Heart left ventricle (tissue), 16 donors: ENCODE results near the gene ZKSCAN7. TPM values are rescaled to one million over a fixed set of nuclear protein-coding genes. Genes with fewer than 3 reads are reported as not detected.
"Not testable (repeated sequence)": the region's sequence is repeated elsewhere in the genome, so short reads cannot be mapped to it uniquely, and the experiment has no call there.

ENCODE experiments used
- ATAC-seq, 4 donors: fragments of 200-7000 bp; cut with Tn5 transposase; one replicate each; pipeline ENCODE4 v1.9.1; 2020 to 2022; ENCODE audit warnings: moderate library complexity in 4 of 4, mild to moderate bottlenecking in 3 of 4, moderate number of reproducible peaks in 1 of 4
- DNase-seq, 5 donors: peaks; one replicate each; pipeline ENCODE4 v3.0.0-alpha.2; 2020
- H3K27ac ChIP-seq, 12 donors: fragments of 200-600 bp; sonication (generic) in 4 of 12; one replicate each; pipeline versions ENCODE4 v1.5.0 to v1.8.0; 2016 to 2022; ENCODE audit warnings: mild to moderate bottlenecking in 2 of 12
- H3K27me3 ChIP-seq, 9 donors: fragments of 200-600 bp; sonication (generic) in 2 of 9; one replicate each; pipeline versions ENCODE4 v1.5.1 to v1.8.0; 2016 to 2022; ENCODE audit warnings: mild to moderate bottlenecking in 3 of 9
- H3K36me3 ChIP-seq, 9 donors: fragments of 200-600 bp; sonication (generic) in 2 of 9; one replicate each; pipeline versions ENCODE4 v1.5.0 to v1.8.0; 2018 to 2022; ENCODE audit warnings: mild to moderate bottlenecking in 2 of 9
- H3K4me1 ChIP-seq, 12 donors: fragments of 200-600 bp; sonication (generic) in 4 of 12; one replicate each; pipeline versions ENCODE4 v1.5.0 to v1.8.0; 2016 to 2022; ENCODE audit warnings: mild to moderate bottlenecking in 3 of 12
- H3K4me3 ChIP-seq, 12 donors: fragments of 200-600 bp; sonication (generic) in 4 of 12; one replicate each; pipeline versions ENCODE4 v1.5.0 to v1.8.0; 2017 to 2022; ENCODE audit warnings: mild to moderate bottlenecking in 9 of 12, moderate library complexity in 4 of 12
- H3K9me3 ChIP-seq, 12 donors: fragments of 200-600 bp; sonication (generic) in 4 of 12; one replicate each; pipeline versions ENCODE4 v1.5.0 to v1.8.0; 2016 to 2022; ENCODE audit warnings: mild to moderate bottlenecking in 1 of 12
- POLR2A ChIP-seq, 2 donors: fragments of 450-650 bp; IDR thresholded peaks; one replicate each; pipeline ENCODE4 v1.6.1; 2017; ENCODE audit warnings: antibody characterized with exemption in 2 of 2, mild to moderate bottlenecking in 2 of 2, moderate library complexity in 2 of 2
- WGBS, 4 donors: extraction: QIAGEN DNeasy Blood & Tissue Kit in 2 of 4; methylation state at CpG; one replicate each; pipeline versions ENCODE4 v1.1.5 to v1.1.7; 2013 to 2018; 5-methylcytosine and 5-hydroxymethylcytosine counted together
- intact Hi-C, 10 donors: fragments of 100-400 bp; cut with DNase I; formaldehyde crosslinking; loops; one replicate each; pipeline versions ENCODE4 v1.11.1 to v1.14.2; 2022
- polyA plus RNA-seq, 2 donors: library from polyadenylated mRNA; stranded (reverse); fragments of 200-250 nt; gene quantifications; one replicate each; pipeline ENCODE4 v1.2.3, GENCODE V29; 2013
- total RNA-seq, 9 donors: library from RNA; depleted of rRNA in 2 of 9; stranded (reverse); fragments of >200 nt in 2 of 9; fragmentation: NEBNext Ultra II Directional in 3 of 9; extraction: Animal tissue kit (Norgen Biotek cat#: 25700) in 3 of 9; gene quantifications; one replicate each; pipeline versions ENCODE4 v1.1.0 to v1.2.4, GENCODE V29; 2016 to 2023
- TF ChIP-seq, protein P1 (sequence below), 12 donors: fragments of 200-600 bp; sonication (generic) in 4 of 12; IDR thresholded peaks; one replicate each; pipeline versions ENCODE4 v1.5.0 to v1.8.0; 2018 to 2022; ENCODE audit warnings: antibody characterized with exemption in 12 of 12, mild to moderate bottlenecking in 5 of 12
- donor health status: ischemic (EF 13 %, LVEDD 7.1; RV severe dilation, severe dysfunction).
- donor health status: healthy with polysubstance abuse.
- donor health status: DM: no; HTN: yes; CAD: no.
- donor health status: DM: no; HTN: no; CAD: no.
- donor health status: ischemic (EF 25% LVEDD 6.9; RV normal size, moderate dysfunction).
- donor health status: ischemic (EF 25% LVEDD 5.7; RV mildly dilated, moderate dysfunction).
- donor health status: healthy.
- donor health status: DM: yes; HTN: yes; CAD: no.
- donor health status: ischemic (EF 35%, LVEDD 5.7; RV mildly dilated, moderate dysfunction).
- donor health status: nonischemic (EF 11% LVEDD 7.7; RV severe dilation, severe dysfunction).
- donor health status: DM: yes; HTN: yes; CAD: no.
- donor health status: PGD.
- donor health status: ischemic (EF 29% LVEDD 5.4; RV normal size, mild dysfunction).
- donor health status: nonischemic (EF 23%, LVEDD 6.1; RV moderate dilation, normal function).

The ZKSCAN7 gene
- total and polyA plus RNA-seq, 11 donors = 1.2 to 3.7 (median 2.2) TPM

- 96 to 100% (median 97%) methylated on average over 6 to 15 of the region's 15 CpGs for WGBS, 4 donors
- H3K36me3 ChIP-seq = not testable (repeated sequence)
Measured at GRCh38 chr3:44579749-44580148, 24.8 kb downstream of the ZKSCAN7 start.

GRCh38 chr3:44580971-44581370, 26.0 kb downstream of the ZKSCAN7 start:
- H3K4me1 ChIP-seq = peaks cover 0 to 17% (median 8%) of the 10 kb centered on the region in 12 donors
- H3K27ac ChIP-seq, H3K9me3 ChIP-seq, H3K4me3 ChIP-seq, DNase-seq, intact Hi-C loops, H3K36me3 ChIP-seq, H3K27me3 ChIP-seq, ATAC-seq: not testable (repeated sequence)
- 34 to 49% (median 45%) methylated on average over 39 to 62 of the region's 62 CpGs for WGBS, 4 donors

More at GRCh38 chr3:44579749-44580148, 24.8 kb downstream of the ZKSCAN7 start:
- DNase-seq, H3K27me3 ChIP-seq, intact Hi-C loops, H3K4me1 ChIP-seq, H3K9me3 ChIP-seq, ATAC-seq, H3K27ac ChIP-seq, H3K4me3 ChIP-seq: not testable (repeated sequence)

GRCh38 chr3:44584646-44585501, 29.9 kb downstream of the ZKSCAN7 start, which contains the start of gene ZNF660:
ZNF660 (plus strand) TSS chr3:44584964; CDS start chr3:44594194, 9,230 bp downstream.
- Histone ChIP-seq H3K9me3 (peaks cover 0 to 16% (median 0%) of the 10 kb centered on the region in 12 donors), H3K27me3 (peaks cover 0 to 9% (median 0%) of the 10 kb centered on the region in 9 donors), H3K4me1 (peaks cover 0 to 18% (median 8%) of the 10 kb centered on the region in 12 donors), H3K36me3 (peaks cover 0 to 30% (median 17%) of the 10 kb centered on the region in 9 donors), H3K27ac (peak within 1 kb of the TSS in 10 of 12 donors; percentile 26 to 82 (median 73)), H3K4me3 (peak within 1 kb of the TSS; percentile 37 to 96 (median 62))
- DNase-seq (peak; percentile 65 to 76 (median 70)), ATAC-seq (peak; percentile 91 to 97 (median 96))
- intact Hi-C loops = no loop called here
- 1 to 2% (median 2%) methylated on average over 32 to 41 of the region's 41 CpGs for WGBS, 4 donors
- TF ChIP-seq, protein P1, sequence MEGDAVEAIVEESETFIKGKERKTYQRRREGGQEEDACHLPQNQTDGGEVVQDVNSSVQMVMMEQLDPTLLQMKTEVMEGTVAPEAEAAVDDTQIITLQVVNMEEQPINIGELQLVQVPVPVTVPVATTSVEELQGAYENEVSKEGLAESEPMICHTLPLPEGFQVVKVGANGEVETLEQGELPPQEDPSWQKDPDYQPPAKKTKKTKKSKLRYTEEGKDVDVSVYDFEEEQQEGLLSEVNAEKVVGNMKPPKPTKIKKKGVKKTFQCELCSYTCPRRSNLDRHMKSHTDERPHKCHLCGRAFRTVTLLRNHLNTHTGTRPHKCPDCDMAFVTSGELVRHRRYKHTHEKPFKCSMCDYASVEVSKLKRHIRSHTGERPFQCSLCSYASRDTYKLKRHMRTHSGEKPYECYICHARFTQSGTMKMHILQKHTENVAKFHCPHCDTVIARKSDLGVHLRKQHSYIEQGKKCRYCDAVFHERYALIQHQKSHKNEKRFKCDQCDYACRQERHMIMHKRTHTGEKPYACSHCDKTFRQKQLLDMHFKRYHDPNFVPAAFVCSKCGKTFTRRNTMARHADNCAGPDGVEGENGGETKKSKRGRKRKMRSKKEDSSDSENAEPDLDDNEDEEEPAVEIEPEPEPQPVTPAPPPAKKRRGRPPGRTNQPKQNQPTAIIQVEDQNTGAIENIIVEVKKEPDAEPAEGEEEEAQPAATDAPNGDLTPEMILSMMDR (IDR thresholded peaks at IDR 0.05) = no peak
- peak in 1 of 2 donors; percentile 42 for TF ChIP-seq POLR2A (IDR thresholded peaks at IDR 0.05)

DNA sequence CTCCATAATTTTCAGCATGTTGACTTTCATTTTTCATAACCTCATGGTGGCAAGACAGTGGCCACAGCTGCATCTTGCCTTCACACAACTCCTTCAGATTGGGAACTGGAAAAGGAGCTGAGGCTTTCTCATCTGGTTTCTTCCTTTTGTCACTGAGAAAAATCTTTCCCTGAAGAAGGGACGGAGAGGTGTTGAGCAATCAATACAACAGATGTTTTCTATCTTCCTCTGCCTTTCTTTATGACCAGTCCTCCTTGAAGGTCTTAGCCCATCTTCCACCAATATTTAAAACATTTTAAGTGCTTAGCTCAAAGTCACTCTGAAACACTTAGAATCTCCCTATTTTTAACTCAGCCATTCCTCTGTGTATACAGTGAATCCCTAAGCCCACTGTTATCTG, 41.6 kb downstream of the ZKSCAN7 start:
- Histone ChIP-seq H3K9me3 (peaks cover 0 to 86% (median 30%) of the 10 kb centered on the region in 12 donors), H3K27ac (no peak overlapping the region), H3K4me1 (no peaks in the 10 kb centered on the region), H3K4me3 (no peak overlapping the region), H3K36me3 (peaks cover 0 to 65% (median 19%) of the 10 kb centered on the region in 9 donors), H3K27me3 (no peaks in the 10 kb centered on the region)
- TF ChIP-seq, protein P1 (IDR thresholded peaks at IDR 0.05) = no peak
- no peak for TF ChIP-seq POLR2A (IDR thresholded peaks at IDR 0.05)
- DNase-seq = no peak
- no peak for ATAC-seq
- intact Hi-C loops = no loop called here
- 74 to 88% (median 80%) methylated on average over 1 of the region's 1 CpG for WGBS, 4 donors

- DNase-seq (no peak), ATAC-seq (no peak)
- Histone ChIP-seq H3K27me3 (no peaks in the 10 kb centered on the region), H3K4me1 (no peaks in the 10 kb centered on the region), H3K36me3 (peaks cover 0 to 23% (median 0%) of the 10 kb centered on the region in 9 donors), H3K9me3 (peaks cover 0 to 43% (median 2%) of the 10 kb centered on the region in 12 donors), H3K4me3 (no peak overlapping the region), H3K27ac (no peak overlapping the region)
- intact Hi-C loops = no loop called here
- WGBS, 4 donors = 93 to 98% (median 95%) methylated on average over 2 of the region's 2 CpGs
- no peak for TF ChIP-seq POLR2A (IDR thresholded peaks at IDR 0.05)
- TF ChIP-seq, protein P1 (IDR thresholded peaks at IDR 0.05) = no peak
Measured at GRCh38 chr3:44601749-44602148, 46.8 kb downstream of the ZKSCAN7 start.
